ENCODE measurements around the gene GULP1.

GULP1 gene

DNA sequence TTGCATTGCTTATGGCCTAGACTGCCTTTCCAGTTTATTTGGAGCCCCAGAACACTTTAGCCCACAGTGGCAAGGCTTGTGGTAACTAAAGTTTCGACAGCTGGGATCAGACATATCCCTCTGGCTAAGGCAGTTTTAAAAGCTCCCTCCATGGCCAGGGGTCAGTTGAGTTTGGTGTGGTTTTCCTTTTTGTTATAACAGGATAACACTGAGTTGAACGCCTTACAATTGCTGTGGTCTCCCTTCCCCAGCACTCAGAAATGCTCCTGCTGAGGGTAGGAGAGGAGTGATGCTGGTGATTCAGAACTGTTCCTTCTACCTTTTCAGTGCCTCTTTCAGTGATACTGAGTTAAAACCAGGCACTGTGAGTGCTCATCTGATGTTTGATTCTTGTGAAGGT, 182.6 kb downstream of the GULP1 start:
- DNase-seq (ENCODE audit: low spot score): no peak

DNA sequence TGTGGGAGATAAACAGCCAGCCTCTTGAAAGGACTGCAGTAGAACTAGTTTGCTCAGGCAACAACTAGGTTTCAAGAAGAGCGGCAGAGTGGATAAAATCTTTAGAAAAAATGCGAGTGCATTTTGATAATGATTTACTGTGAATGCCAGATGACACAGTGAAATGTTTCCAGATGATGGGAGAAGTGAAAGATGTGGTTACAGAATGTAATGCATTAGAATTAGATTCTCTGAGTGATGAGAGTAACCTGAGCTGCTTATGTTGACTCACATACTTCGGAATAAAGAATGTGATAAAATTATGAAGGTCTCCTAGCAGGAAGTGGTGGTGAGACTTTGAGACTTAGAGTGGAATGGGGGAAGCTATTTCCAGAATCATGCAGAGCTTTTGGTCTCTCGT, 184.3 kb downstream of the GULP1 start:
- DNase-seq (ENCODE audit: low spot score): no peak

DNA sequence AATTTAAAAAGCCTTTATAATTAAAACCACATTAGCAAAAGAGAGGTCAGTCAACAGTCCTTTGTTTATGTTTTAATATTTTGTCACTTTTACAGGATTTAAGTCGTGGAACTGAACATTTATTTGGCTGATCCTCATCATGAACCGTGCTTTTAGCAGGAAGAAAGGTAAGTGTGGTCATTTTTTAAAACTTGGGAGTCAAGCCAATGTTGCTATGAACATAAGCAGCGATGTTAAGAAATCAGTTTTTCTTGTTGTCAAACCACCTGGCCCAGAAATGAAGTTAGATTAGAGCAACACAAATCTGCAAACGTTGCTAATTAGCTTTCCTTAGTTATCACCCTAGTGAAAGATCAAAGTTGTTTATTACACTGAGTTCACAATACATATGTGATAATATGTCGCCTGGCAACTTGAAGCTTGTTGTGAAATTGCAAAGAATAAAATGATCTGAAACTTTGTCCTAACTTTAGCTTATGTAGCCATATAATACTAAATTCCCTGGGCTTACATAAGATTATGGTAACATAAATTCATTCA, 186.0 kb downstream of the GULP1 start:
- DNase-seq (ENCODE audit: low spot score): no peak

DNA sequence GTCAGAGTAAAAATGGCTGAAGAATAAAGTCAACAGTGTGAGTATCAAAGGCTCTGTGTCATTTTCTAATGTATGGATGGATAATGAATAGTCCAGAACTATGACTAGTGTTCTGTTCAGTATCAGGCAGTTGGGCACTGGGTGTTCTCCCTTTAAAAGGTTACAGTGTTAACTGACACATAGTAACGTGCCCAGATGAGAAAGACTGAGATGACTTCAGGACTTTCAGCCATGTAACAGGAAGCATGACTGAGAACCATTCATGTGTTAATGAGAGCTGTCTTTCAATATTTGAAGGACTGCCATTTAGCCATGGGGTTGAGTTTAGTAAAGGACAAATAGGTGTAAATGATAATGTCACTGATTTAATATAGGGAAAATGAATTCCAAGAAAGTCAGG, 187.1 kb downstream of the GULP1 start:
- peak; percentile 50 for DNase-seq (ENCODE audit: low spot score)

DNA sequence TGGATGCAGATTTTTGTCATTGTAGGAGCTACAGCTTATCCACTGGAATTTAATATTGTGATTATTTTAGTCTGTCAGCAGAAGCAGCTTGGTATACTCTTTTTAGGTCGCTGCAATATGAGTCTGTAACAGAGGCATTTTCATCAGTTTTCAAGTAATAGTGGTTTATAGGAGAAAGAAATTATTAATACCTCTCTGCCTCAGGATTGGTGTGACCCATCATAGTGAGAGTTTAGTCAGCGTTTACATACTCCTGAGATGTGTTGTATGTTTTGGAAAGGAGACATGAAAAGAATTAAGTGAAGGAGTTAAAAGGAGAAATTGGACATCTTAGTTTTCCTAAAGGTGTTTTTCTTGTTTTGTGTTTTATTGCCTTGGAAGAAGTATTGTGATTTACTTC, 189.8 kb downstream of the GULP1 start:
- DNase-seq (ENCODE audit: low spot score): no peak

DNA sequence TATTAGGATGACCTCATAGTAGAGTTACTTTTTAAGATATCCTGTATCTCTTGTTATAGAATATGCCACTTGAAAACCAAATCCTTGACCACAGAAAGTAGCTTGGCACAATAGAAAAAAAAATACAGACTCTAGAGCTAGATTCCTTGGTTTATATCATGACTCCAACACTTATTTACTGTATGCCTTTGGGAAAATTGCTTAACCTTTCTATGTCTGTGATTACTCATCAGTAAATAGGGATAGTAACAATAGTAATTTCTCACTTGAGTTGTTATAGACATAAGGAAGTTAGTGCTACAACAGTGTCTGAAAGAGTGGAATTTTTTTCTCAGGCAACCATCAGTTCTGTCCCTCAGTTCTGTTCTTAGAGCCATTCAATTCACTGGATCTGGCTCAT, 193.8 kb downstream of the GULP1 start:
- DNase-seq (ENCODE audit: low spot score): no peak

DNA sequence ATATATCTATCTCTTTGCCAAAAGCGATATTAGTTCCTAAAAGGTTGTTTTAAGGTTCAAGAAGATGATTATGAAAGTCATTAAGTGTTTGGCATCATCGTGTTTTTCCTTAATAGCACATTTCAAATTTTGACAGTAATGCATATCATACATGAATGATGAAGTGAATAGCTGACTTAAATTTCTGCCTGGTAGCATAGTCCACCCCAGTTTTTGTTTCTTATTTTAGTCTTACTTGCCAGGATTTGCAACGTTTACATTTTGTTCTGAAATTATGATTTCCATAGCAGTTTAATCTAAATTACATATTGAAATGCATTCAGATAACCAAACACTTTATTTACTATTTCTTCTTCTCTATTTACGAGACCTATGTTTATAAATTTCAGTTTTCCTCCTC, 201.1 kb downstream of the GULP1 start:
- DNase-seq (ENCODE audit: low spot score): no peak

DNA sequence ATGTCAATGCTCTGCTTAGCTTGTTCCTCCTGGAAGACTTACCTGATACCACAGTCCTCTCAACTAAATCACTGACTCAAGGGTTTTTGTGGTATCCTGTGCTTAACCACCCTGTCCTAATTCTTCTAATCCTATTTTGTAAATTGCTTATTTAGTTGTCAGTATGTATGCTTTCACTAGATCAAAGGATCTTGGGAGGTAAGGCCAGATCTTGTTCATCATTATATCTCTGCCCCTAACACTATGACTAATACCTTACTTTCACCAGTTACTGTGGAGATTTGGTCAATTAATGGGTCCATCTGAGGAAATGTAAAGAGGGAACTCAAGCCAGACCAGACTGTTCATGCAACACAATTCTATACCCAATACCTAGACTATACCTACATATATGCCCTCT, 203.2 kb downstream of the GULP1 start:
- DNase-seq (ENCODE audit: low spot score): no peak

DNA sequence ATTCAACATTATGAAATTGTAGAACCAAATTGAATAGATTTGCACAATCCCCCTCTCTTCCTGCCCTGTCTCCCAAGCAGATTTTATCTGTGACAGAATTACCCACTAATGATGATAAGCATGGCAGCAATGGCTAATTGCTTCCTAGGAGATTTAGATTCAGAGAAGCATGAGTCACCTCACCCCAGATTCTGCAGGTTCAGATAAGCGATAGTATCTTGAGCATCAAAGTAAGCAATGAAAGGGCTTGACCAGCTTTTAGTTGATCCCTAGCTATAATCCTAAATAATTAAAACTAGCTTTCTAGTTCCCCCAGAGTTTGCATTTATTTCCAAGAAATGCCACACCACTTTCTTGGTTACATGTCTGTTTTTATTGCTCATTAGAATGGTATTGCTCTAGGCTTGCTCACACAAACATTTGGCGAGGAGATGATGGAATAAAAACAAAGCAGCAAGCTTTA, 204.3 kb downstream of the GULP1 start:
- DNase-seq (ENCODE audit: low spot score): no peak

DNA sequence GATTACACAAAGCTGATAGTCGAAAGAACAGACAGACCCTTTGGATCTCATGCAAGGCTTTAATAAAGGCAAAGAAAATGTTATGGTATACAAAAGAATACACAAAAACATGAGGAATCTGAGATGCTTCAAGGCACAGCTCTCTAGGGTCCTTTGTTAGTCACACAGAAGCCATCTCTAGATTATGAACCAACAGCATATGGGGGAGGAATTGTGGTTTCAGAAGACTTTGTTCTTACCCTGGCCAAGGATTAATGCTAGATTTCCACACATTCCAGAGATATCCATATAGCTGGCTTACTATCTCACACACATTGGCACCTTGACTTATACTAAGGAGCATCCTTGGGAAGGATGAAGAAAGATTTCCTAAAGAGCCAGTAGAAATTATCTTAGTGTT, 206.1 kb downstream of the GULP1 start:
- no peak for DNase-seq (ENCODE audit: low spot score)

DNA sequence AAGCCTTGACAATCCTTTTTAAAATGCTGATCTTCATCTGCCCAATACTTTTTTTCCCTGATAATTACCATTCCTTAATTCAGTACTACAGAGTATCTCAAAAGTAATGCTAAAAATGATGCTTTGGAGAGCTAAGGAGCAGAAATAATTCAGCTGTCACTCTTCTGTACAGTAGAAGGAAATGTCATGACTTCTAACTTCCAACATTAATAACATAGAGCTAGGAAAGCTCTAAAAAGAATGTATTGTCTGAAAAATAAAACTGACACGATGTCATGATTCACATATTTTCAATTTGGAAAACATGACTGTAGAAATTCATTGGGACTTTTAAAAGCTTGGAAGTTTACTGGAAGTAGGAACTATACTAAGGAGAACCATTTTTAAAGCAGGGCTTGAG, 212.3 kb downstream of the GULP1 start:
- DNase-seq (ENCODE audit: low spot score): no peak

DNA sequence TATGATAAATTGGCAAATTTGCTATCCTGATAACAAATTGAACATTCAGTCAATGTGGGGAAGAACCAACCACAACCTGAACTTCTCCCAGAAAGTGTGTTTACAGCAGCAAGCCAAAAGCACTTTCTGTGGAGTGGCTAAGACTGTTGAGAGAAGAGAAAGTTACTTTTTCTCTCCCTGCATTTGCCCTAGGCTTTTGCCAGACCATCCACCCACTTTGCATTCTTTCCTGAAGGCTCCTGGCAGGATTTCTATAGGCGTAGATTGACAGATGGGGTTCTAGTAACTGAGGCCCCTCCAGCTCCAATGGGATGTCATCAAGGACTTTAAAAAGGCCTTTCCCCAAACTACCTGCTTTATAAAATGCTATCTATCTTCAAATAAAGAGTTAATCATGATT, 215.2 kb downstream of the GULP1 start:
- DNase-seq (ENCODE audit: low spot score): no peak

DNA sequence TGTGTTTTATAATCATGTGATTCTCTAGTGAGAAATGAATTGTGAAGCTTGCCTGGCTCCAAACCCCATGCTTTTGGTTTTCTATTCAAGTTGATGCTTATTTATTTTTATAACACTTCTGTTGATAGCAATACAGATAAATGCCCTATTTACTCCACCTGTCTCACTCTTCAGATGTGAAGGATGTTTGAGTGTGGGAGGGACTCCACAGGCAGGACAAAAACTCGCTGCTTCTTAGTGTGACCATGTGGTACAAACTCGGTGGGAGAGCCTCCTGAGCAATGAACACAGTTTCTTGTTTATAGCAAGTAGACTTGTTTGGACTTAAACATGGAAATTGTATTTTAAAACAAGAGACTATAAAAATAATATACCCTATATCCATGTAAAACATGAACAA, 219.7 kb downstream of the GULP1 start:
- no peak for DNase-seq (ENCODE audit: low spot score)

DNA sequence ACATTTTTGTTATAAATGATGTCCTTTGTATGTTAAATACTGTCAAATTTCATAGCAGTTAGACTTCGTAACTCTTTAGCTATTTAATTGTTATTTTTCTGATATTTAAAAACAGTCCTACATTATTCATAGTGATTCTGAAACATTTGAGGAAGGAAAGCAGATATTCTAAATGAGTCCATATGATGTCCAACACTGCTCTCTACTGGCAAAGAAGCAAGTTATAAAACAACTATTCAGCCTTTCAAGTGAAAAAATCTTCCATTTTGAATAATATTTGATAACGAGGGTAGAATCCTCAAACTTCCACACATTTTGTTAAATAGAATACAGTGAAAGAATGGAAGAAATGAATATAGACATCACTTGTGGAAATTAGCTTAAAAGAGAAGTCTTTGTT, 220.8 kb downstream of the GULP1 start:
- DNase-seq (ENCODE audit: low spot score): peak; percentile 35

DNA sequence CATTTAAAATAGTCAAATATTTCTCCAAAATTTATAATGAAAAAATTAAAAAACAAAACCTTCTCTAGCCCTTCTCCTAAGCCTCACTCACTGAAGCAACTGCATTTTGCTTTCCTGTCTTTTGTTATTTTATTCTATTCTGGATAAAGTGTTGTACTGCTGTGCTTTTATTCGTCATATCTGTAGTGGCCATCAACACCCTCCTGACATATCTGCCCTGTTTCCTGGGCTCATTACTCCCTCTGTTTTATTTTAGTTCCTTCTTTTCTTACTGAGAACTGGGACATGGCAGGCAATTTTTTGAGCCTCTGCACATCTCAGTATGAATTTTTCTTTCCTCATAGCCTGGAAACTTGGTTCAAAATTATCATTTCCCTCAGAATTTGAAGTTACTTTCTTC, 224.2 kb downstream of the GULP1 start:
- no peak for DNase-seq (ENCODE audit: low spot score)

DNA sequence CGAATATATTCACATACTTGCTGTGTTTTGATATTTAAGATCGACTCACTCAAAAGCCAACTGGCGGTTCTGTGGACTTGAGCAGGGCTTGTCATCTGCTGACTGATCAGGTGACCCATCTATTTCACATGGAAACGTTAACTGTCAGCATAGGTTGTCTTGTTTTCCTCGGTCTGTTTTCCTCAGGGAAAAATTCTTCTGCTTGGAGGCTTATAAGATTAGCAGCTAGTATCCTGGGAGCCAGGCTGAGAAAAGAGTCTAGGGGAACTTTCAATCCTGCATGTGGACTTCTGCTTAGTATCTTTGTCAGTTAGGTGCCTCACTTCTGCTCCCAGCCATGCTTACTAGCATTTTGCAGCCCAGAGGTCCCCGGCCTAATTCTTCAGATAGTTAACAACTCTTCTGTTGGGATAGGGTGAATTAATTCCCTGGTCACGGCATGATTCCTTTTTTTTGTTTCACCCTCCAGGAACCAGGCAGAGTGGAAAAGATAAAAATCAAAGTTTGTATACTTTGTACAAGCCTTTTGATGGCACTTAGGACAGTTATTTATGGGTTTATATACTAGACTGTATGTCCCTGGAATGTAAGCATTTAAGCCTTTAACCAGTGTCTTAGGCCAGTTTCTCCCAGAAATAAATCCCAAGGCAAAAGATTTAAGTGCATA, 226.0 kb downstream of the GULP1 start:
- no peak for DNase-seq (ENCODE audit: low spot score)

DNA sequence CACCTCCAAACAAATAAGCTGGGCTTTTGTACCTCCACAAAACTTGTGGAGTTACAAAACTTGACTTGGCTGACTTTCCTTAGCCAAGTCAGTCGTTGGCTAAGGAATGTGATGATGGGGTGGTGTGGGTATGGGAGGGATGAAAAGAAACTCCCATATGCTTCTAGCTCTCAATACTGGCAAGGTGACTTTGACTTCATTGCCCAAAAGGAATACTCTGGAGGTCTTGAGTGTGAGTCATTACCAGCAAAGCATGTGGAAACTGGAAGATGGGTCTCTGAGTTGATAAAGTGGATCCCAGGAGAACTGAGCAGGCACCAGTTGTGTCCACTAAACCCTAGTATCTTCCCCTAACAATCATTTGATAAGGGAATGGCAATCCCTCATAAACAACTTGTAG, 226.7 kb downstream of the GULP1 start:
- no peak for DNase-seq (ENCODE audit: low spot score)

DNA sequence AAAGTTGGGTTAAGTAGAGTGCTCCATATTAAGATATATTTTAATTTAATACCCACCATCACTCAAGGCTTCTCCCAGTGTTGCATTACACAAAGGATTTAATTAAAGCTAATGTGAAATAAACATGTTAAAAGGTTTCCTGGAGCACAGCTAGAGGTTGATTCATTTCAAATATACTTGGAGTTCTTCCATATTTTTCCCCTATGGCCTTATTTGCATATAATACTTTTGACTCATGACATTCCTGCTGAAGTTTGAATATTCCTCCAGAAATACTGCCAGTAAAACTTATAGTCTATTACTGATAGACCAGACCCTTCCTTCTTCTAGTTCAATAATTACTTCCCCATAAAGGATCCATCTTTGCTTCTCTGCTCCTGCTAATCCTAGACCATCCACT, 227.5 kb downstream of the GULP1 start:
- no peak for DNase-seq (ENCODE audit: low spot score)

DNA sequence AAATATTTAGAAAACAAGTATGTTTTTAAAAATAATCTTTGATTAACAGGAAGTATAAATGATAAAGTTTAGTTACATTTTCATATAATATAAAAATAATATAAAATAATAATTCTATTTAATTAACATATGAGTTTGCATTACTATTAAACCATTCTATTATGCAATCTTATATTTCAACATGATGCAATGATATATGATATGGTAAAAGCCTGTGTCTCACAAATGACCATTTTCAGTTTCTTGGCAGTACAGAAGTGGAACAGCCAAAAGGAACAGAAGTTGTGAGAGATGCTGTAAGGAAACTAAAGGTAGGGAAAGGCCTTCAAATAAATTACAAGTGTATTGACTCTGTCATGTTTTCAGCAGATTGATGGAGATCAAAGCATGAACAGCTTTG, 230.8 kb downstream of the GULP1 start:
- DNase-seq (ENCODE audit: low spot score): no peak

DNA sequence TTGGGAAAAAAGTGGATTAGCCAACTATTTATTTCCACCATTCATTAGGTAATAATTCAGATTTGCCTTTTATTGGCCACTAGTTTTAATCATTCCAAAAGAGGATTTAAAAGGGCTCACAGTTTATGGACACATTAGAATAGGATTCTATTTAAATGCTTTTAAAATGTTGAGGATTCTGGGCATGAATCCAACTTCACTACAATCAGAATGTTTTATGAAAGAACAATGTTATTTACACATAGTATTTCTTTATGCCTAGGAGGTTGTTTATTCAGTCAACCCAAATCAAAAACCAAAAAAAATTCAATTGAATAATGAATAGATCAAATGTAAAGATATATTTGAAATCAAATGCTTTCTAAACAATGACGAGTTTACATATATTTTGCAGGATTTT, 232.2 kb downstream of the GULP1 start:
- no peak for DNase-seq (ENCODE audit: low spot score)

DNA sequence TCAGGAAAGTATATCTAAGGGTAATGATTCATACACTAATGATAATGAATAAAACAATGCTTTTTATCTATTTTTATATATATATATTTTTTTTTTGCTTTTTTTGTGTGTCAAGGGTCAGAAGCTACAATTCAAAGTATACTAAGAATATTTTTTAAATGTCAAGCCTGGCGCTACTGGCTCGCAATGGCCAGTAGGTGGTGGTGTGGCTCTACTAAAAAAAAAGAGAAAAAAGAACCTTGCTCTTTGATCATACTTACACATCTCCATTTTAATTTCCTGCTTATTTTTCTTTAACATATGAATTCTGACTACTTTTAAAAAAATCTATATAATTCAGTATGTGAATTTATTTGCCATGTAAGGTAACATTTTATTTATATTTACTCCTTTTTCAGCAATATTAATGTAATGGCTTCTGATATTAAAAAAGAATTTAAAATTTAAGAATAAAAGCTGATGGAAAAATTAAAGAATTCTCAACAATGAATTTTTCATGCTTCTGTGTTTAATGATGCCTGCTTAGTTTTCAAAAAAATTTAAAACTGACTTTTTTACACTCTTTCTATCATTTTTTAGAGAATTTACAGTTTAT, 232.9 kb downstream of the GULP1 start:
- peak; percentile 50 for DNase-seq (ENCODE audit: low spot score)

DNA sequence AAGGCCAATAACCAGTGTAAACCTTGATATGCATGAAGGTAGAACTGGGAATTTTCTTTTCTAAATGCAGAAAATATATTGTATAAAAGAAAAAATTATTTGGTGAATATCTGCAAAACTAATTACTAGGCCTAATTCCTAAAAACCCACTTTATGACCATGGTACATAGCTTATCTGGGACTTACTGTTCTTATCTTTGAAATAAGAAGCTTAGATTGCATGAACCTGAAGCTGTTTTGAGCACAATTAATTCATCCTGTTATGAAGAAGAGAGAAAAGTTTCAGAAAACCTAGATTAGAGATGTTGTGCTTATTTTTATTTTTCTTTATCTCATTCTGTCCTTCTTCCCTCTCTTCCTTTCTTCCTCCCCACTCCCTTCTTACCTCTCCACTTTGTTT, 235.0 kb downstream of the GULP1 start:
- no peak for DNase-seq (ENCODE audit: low spot score)

DNA sequence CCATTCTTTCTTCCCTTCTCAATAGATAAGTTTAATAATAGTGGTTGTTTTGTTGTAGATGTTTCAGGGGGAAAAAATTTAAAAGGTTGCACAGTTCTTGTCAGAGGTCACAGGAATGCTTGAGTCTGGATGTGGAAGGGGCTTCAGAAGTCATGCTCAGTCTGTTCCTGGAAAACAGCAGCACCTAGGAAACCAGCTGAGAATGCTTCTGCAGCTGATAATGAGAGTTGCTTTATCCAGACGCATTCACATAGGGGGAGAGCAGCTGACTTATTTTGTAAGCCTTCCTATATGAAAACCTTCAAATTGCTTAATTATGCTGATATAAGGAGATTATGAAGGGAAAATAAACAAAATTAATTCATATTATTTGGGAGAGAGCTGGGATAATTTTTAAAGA, 235.5 kb downstream of the GULP1 start:
- DNase-seq (ENCODE audit: low spot score): no peak

DNA sequence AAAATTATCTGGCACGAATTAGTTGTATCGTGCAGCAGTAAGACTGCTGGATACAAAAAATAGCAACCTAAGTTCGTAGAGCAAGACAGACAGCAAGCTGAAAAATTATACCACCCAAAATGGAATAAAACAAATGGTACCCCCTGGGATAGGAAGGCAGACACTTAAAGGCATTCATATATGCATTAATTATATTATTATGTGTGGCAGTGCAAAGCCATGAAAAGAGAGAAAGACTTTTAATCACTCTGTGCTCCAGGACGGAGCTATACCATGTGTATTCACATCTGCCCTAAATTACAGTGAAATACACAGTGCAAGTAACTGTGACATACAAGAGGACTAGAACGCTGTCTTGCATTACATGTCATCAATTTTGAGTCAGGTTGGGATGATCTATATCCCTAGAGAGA, 235.9 kb downstream of the GULP1 start:
- DNase-seq (ENCODE audit: low spot score): no peak
